Head of caudate nucleus (tissue), 42 donors: ENCODE measurements around the gene COL6A2.

Experiments
- DNase-seq, 42 donors: peaks; one replicate each; pipeline versions ENCODE4 v3.0.0 to v3.0.0-alpha.2; 2020 to 2021; ENCODE audit warnings: mixed read lengths in 7 of 42
- intact Hi-C: fragments of 100-400 bp; cut with DNase I; formaldehyde crosslinking; loops from one replicate; pipeline ENCODE4 v1.15.0; 2022

The COL6A2 gene

DNA sequence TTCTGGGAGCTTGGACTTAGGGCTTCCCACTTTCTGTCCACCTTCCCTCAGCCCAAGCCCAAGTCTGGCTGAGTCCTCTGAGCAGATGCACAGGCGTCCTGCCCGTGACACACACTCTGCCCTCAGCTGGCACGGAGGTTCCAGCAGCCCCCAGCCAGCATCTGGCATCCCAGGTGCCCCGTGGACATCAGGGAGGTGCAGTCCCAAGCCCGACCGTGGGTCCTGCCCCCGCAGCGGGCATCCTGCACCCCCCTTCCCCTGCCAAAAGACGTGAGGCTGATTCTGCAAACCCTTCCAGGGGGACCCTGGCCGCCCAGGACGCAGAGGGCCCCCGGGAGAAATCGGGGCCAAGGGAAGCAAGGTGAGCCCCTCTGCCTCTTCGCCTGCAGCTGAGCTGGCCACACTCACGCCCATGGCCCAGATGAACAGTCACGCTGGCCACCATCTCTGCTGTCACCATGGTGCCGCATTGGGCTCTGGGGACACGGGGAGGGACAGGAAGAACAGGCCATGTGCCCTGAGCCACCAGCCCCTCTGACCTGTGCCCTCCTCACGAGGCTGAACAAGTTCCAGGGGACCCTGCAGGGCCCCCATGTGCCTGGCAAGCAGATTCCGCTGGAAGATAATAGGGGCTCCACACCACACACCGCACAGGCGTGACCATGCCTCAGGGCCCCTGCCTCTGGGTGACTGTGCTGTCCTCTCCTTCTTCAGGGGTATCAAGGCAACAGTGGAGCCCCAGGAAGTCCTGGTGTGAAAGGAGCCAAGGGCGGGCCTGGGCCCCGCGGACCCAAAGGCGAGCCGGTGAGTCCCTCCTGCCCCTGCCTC, 20.6 kb downstream of the COL6A2 start:
- peak in 20 of 42 donors; percentile 1 to 23 (median 6) for DNase-seq
- intact Hi-C loops: no loop called here

DNA sequence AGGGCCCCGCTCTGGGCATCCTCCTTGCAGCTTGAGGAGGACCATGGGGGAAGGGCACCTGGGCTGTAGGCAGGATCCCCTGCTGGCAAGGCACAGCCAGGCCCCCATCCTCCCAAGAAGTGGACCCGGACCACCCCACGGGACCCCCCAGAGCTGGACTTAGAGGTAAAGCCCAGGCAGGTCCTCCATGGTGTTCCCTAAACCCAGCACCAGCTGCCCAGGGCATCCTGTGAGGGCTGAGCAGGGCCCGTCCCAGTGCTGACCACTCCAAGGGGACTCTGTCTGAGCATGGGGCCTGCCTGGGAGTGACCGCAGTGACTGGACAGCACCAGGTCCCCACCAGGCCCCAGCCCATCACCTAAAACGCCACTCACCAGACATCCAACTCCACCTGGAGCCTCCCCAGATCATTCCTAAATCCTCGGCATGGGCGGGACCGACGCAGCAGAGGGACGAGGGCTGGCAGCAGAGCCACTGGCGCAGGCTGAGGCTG, 21.3 kb downstream of the COL6A2 start:
- DNase-seq: peak in 16 of 42 donors; percentile 1 to 30 (median 6)
- intact Hi-C loops: no loop called here

DNA sequence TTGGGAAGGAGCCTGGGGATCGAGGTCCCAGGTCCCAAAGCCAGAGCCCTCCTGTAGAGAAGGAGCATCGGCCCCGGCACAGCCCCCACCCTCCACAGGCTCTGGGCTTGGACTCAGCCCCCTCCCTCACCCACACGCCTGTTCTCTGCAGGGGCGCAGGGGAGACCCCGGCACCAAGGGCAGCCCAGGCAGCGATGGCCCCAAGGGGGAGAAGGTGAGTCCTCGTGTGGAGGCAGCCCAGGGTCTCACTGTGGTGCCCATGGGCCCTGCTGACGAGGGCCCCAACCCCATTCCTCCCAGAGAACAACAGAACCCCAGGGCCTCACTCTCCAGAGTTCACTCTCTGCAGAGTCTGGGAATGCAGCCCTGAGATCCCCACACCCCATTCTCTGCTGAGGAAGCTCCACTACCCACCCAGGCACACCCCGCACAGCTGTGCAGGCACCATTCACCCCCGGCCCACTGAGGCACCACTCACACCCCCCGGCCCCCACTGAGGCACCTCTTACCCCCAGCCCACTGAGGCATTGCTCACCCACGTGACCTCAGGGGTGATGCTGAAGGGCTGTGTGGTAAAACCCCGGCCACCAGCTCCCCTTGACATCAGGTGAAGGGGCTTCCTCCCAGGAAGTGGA, 21.8 kb downstream of the COL6A2 start:
- DNase-seq: peak in 12 of 42 donors; percentile 0 to 29 (median 4)
- intact Hi-C loops: no loop called here

DNA sequence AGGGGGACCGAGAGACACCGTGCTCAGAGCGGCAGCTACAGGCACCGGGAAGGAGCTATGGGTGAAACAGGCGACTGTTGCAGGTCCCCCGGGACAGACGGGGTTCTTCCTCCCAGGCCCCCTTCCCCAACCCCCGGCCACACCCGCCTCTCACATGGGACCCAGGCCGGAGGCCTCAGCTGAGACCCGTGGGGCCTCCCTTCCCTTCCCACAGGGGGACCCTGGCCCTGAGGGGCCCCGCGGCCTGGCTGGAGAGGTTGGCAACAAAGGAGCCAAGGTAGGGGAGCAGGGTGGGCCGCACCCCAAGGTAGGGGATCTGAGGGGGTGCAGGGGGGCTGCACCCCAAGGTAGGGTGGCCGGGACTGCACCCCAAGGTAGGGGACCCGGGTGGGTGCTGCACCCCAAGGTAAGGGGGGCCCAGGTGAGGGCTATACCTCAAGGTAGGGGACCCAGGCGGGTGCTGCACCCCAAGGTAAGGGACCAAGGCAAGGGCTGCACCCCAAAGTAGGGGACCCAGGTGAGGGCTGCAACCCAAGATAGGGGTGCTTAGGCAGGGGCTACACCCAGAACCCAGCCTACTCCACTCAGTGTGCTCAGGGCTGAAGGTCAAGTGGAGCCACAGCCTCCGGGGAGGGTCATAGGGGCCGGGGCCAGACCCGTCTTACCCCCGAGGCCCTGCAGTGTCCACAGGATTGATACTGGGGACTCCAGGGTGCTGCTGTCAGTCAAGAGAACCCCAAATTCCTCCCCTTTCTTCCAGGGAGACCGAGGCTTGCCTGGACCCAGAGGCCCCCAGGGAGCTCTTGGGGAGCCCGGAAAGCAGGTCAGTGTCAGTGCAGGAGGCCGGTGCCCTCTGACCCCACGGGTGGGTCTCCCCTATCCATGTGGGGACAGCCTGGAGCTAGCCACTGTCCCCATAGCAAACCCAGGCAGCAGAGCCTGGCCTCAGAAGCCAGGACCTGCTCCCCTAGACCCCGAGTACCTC, 22.7 kb downstream of the COL6A2 start:
- peak in 17 of 42 donors; percentile 0 to 34 (median 7) for DNase-seq
- intact Hi-C loops: no loop called here

DNA sequence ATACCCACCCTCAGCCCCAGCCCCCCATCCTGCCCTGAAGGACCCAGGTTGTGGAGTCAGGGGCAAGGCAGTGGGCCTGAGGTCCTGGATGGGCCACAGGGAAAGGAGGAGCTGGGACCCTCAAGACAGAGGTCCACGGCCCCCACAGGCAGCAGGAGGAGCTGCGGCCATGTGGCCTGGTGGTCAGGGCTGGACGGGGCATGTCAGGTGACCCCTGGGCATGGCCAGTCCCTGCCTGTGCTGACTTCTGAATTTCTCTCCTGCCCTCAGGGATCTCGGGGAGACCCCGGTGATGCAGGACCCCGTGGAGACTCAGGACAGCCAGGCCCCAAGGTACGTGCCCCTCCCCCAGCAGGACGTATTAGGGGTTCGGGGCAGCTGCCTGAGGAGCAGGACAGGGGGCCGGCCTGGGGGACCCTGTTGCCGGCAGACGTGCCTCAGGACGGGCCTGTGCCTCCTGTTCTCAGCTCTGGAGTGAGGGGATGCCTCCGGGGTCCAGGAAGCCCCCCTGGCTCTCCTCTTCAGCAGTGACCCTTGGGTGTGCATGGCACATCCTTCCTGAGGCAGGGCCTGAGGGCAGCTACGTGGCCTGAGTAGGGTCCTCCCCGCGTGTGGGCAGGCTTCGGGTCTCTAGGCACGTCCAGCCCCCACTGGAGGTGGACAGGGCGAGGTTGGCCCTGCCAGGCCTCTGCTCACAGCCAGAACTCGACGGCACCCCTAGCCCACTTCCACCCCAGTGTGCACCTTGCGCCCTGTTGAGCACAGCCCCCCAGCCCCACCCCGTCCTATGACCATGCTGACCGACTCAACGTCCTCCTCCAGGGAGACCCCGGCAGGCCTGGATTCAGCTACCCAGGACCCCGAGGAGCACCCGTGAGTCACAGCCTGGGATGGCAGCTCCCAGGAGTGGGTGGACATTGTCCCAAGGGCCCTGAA, 23.6 kb downstream of the COL6A2 start:
- intact Hi-C loops: no loop called here
- peak in 17 of 42 donors; percentile 0 to 33 (median 7) for DNase-seq

DNA sequence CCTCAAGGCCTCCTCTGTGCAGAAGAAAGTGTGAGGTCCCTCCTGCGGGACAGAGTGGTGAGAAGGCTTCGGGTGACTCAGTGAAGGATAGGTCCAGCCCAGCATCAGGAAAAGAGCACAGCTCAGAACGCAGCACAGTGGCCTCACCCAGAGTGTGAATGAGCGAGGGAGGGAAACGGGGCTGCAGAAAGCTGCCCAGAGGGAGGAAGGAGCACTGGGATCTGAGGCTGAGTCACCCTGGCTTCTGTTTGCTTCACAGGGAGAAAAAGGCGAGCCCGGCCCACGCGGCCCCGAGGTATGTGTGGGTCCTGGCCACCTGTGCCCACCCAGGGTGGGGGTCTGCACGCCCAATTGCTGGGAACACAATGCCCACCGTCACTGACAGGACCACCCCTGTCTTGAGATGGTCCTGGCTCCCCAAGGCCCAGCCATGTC, 24.3 kb downstream of the COL6A2 start:
- peak in 14 of 42 donors; percentile 1 to 16 (median 7) for DNase-seq
- intact Hi-C loops: no loop called here

DNA sequence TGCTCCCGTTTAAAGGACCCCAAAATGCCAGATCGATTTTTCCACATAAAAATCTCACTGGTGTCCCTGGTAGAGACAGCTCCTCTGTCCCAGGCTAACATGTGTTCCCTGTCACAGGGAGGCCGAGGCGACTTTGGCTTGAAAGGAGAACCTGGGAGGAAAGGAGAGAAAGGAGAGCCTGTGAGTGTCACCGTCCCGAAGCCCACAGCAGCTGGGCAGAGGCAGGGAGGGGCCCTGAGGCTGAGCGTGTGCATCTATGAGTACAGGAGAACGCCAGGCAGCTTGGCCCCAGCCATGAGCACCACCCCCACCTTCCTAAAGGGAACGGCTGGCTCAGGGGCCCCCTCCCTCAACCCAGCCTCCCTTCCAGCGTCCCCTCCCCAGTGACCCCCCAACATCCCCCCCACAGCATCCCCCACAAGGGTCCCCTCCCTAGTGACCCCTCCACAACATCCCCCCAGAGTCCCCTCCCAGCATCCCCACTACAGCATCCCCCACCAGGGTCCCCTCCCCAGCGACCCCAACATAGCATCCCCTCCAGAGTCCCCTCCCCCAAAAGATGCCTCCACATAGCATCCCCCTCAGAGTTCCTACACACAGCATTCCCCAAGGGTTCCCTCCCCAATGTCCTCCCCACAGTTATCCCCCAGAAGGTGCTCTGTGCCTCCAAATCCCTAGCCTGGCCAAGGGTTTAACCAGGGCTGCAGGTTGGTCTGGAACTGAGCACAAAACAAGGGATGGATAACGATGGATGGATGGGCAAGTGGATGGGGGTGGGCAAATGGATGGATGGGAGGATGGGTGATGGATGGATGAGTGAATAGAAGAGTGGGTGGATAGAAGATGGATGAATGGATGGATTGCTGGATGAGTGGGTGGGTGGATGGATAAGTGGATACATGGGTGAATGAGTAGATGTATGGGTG, 25.1 kb downstream of the COL6A2 start:
- intact Hi-C loops: no loop called here
- DNase-seq: peak in 12 of 42 donors; percentile 1 to 16 (median 4)

GRCh38 chr21:46124083-46124925, 26.4 kb downstream of the COL6A2 start:
- DNase-seq: peak in 20 of 42 donors; percentile 0 to 39 (median 8)
- intact Hi-C loops: no loop called here

- peak in 25 of 42 donors; percentile 0 to 41 (median 8) for DNase-seq
- intact Hi-C loops: no loop called here
These were observed 27.3 kb downstream of the COL6A2 start for GRCh38 chr21:46124926-46125845.

DNA sequence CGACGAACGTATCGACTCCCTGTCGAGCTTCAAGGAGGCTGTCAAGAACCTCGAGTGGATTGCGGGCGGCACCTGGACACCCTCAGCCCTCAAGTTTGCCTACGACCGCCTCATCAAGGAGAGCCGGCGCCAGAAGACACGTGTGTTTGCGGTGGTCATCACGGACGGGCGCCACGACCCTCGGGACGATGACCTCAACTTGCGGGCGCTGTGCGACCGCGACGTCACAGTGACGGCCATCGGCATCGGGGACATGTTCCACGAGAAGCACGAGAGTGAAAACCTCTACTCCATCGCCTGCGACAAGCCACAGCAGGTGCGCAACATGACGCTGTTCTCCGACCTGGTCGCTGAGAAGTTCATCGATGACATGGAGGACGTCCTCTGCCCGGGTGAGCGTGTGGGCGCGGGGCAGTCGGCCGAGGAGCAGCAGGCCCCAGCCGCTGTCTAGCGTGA, 28.0 kb downstream of the COL6A2 start:
- intact Hi-C loops: no loop called here
- peak in 20 of 42 donors; percentile 0 to 40 (median 8) for DNase-seq

GRCh38 chr21:46126309-46127238, 28.7 kb downstream of the COL6A2 start:
- peak in 16 of 42 donors; percentile 1 to 39 (median 10) for DNase-seq
- intact Hi-C loops: no loop called here

- peak in 10 of 42 donors; percentile 2 to 43 (median 14) for DNase-seq
- intact Hi-C loops: no loop called here
These were observed 29.6 kb downstream of the COL6A2 start for GRCh38 chr21:46127239-46128105.
